ENCODE data around the gene CST8.
"Not testable (repeated sequence)": the region's sequence is repeated elsewhere in the genome, so short reads cannot be mapped to it uniquely, and the experiment has no call there.

CST8 gene

GRCh38 chr20:23490817-23491216 lies at the start of gene CST8:
TSS of gene CST8 (plus strand) at chr20:23491117. CDS start at chr20:23491668, 551 bp downstream.
- DNase-seq = no peak

- peak; percentile 60 for DNase-seq
Observed at GRCh38 chr20:23441850-23442313, 49.0 kb upstream of the CST8 start.

- no peak for DNase-seq
Observed at GRCh38 chr20:23442436-23442835, 48.5 kb upstream of the CST8 start.

GRCh38 chr20:23444859-23445258 lies 46.1 kb upstream of the CST8 start:
- no peak for DNase-seq

- no peak for DNase-seq
Observed at GRCh38 chr20:23445596-23446217, 45.2 kb upstream of the CST8 start.

- no peak for DNase-seq
Observed at GRCh38 chr20:23446505-23446904, 44.4 kb upstream of the CST8 start.

- DNase-seq = no peak
Observed at GRCh38 chr20:23448167-23448566, 42.8 kb upstream of the CST8 start.

- DNase-seq = no peak
Observed at GRCh38 chr20:23449421-23449820, 41.5 kb upstream of the CST8 start.

- no peak for DNase-seq
Observed at GRCh38 chr20:23450877-23451276, 40.0 kb upstream of the CST8 start.

GRCh38 chr20:23451956-23452487 lies 38.9 kb upstream of the CST8 start:
- DNase-seq = no peak

- DNase-seq = no peak
Observed at GRCh38 chr20:23452776-23453175, 38.1 kb upstream of the CST8 start, which contains the start of gene CST11. TSS of gene CST11 (minus strand) at chr20:23452876. CDS start at chr20:23452811, 65 bp downstream.

GRCh38 chr20:23453549-23454543 lies 37.1 kb upstream of the CST8 start:
- DNase-seq = no peak

- DNase-seq = no peak
Observed at GRCh38 chr20:23454816-23455215, 36.1 kb upstream of the CST8 start.

- no peak for DNase-seq
Observed at GRCh38 chr20:23455639-23456038, 35.3 kb upstream of the CST8 start.

- DNase-seq = no peak
Observed at GRCh38 chr20:23456409-23456808, 34.5 kb upstream of the CST8 start.

GRCh38 chr20:23456873-23457272 lies 34.0 kb upstream of the CST8 start:
- DNase-seq = no peak

GRCh38 chr20:23459461-23460150 lies 31.3 kb upstream of the CST8 start:
- DNase-seq = no peak

- no peak for DNase-seq
Observed at GRCh38 chr20:23461180-23461579, 29.7 kb upstream of the CST8 start.

- not testable (repeated sequence) for DNase-seq
Observed at GRCh38 chr20:23466961-23467360, 24.0 kb upstream of the CST8 start.

GRCh38 chr20:23472306-23472705 lies 18.6 kb upstream of the CST8 start:
- peak; percentile 10 for DNase-seq

- DNase-seq = not testable (repeated sequence)
Observed at GRCh38 chr20:23473293-23473692, 17.6 kb upstream of the CST8 start.

- no peak for DNase-seq
Observed at GRCh38 chr20:23475395-23475794, 15.5 kb upstream of the CST8 start.
